K562 (cell line): ENCODE data around the gene NR0B2. TPM values are rescaled to one million over a fixed set of nuclear protein-coding genes. Genes with fewer than 3 reads are reported as not detected.

Source experiments
- EP300 ChIP-seq: IDR thresholded peaks from 2 replicates; pipeline ENCODE4 v1.6.1; 2012; ENCODE audit warnings: low read length, improper control_type of control experiment
- FOXK2 ChIP-seq, 2 experiments: fragments of 450-650 bp; IDR thresholded peaks in 1 of 2; conservative IDR thresholded peaks in 1 of 2; 2 replicates each; pipeline ENCODE4 v1.6.1; 2016; ENCODE audit warnings: low read depth in 2 of 2, mild to moderate bottlenecking in 1 of 2
- GABPB2 ChIP-seq: fragments of 250-450 bp; sonication (Bioruptor Pico); conservative IDR thresholded peaks from 2 replicates; pipeline ENCODE4 v1.5.1; 2021; ENCODE audit warnings: mild to moderate bottlenecking
- HDAC1 ChIP-seq, 2 experiments: fragments of 450-650 bp; IDR thresholded peaks; 2 replicates each; pipeline ENCODE4 v1.6.1; 2016 to 2017; ENCODE audit warnings: inconsistent platforms in 1 of 2, mild to moderate bottlenecking in 1 of 2, moderate library complexity in 1 of 2
- ILF3 ChIP-seq: fragments of 450-650 bp; IDR thresholded peaks from 2 replicates; pipeline ENCODE4 v1.6.1; 2018; ENCODE audit warnings: antibody characterized with exemption, mild to moderate bottlenecking, moderate library complexity, borderline replicate concordance
- MTA3 ChIP-seq: fragments of 450-650 bp; formaldehyde crosslinking; IDR thresholded peaks from 2 replicates; pipeline ENCODE4 v1.6.1; 2017; ENCODE audit warnings: mild to moderate bottlenecking, borderline replicate concordance
- MYNN ChIP-seq, 2 experiments: sonication (generic); formaldehyde crosslinking in 1 of 2; IDR thresholded peaks; 2 replicates each; pipeline versions ENCODE4 v1.5.0 to v1.6.1; 2016 to 2020; ENCODE audit warnings: antibody characterized with exemption in 1 of 2, missing genetic modification reagents in 1 of 2
- NCOA1 ChIP-seq: fragments of 450-650 bp; IDR thresholded peaks from 2 replicates; pipeline ENCODE4 v1.6.1; 2016; ENCODE audit warnings: low read depth
- NCOA4 ChIP-seq: fragments of 450-650 bp; IDR thresholded peaks from 2 replicates; pipeline ENCODE4 v1.6.1; 2018; ENCODE audit warnings: mild to moderate bottlenecking; ENCODE audit not compliant: partially characterized antibody
- NFATC3 ChIP-seq: fragments of 450-650 bp; IDR thresholded peaks from 2 replicates; pipeline ENCODE4 v1.6.1; 2017; ENCODE audit warnings: mild to moderate bottlenecking
- NR3C1 ChIP-seq: sonication (generic); formaldehyde crosslinking; IDR thresholded peaks from 2 replicates; pipeline ENCODE4 v1.8.1; 2022; ENCODE audit warnings: missing genetic modification reagents
- POLR2AphosphoS5 ChIP-seq: IDR thresholded peaks from 2 replicates; pipeline ENCODE4 v1.6.1; 2011; ENCODE audit warnings: mild to moderate bottlenecking, low read depth, low read length, moderate library complexity; ENCODE audit not compliant: control insufficient read depth, insufficient read depth
- RCOR1 ChIP-seq, 2 experiments: IDR thresholded peaks; 2 replicates each; pipeline ENCODE4 v1.6.1; 2012; ENCODE audit warnings: low read depth in 2 of 2, low read length in 2 of 2, borderline replicate concordance in 1 of 2, improper control_type of control experiment in 1 of 2
- STAT5B ChIP-seq: fragments of 250-450 bp; sonication (Bioruptor Pico); IDR thresholded peaks from 2 replicates; pipeline ENCODE4 v1.8.0; 2021; ENCODE audit warnings: mild to moderate bottlenecking, inconsistent platforms
- ZFPM2 ChIP-seq: fragments of 250-450 bp; sonication (Bioruptor Pico); IDR thresholded peaks from 2 replicates; pipeline ENCODE4 v1.5.1; 2022; ENCODE audit warnings: mild to moderate bottlenecking
- ZNF121 ChIP-seq: sonication (generic); formaldehyde crosslinking; conservative IDR thresholded peaks from 2 replicates; pipeline ENCODE4 v1.8.0; 2022; ENCODE audit warnings: missing genetic modification reagents
- ZNF253 ChIP-seq: fragments of 250-450 bp; sonication (Bioruptor Pico); conservative IDR thresholded peaks from 2 replicates; pipeline ENCODE4 v1.6.1; 2021; ENCODE audit warnings: mild to moderate bottlenecking
- ZNF583 ChIP-seq: fragments of 250-450 bp; sonication (Bioruptor Pico); IDR thresholded peaks from 2 replicates; pipeline ENCODE4 v1.4.0; 2020
- ZSCAN29 ChIP-seq: fragments of 450-650 bp; IDR thresholded peaks from 2 replicates; pipeline ENCODE4 v1.6.1; 2017
- polyA plus RNA-seq, 8 experiments: library from polyadenylated mRNA; depleted of rRNA in 4 of 8; stranded (reverse) in 5 of 8; unstranded in 3 of 8; fragments of >200 nt; fragmentation: Nextera tagmentation in 2 of 8; fragmentation: Illumina TruSeq in 1 of 8; extraction: Ambion mirVana in 2 of 8; extraction: Trizol in 1 of 8; gene quantifications; 2 replicates each; pipeline versions ENCODE4 v1.2.1 to v1.2.3, GENCODE V29; 2011 to 2014; ENCODE audit warnings: inconsistent platforms in 1 of 8, missing spikeins in 1 of 8
- total RNA-seq, 7 experiments: library from RNA; depleted of rRNA in 6 of 7; stranded (reverse); fragments of >200 nt in 6 of 7; fragmentation: Illumina TruSeq in 2 of 7; extraction: Trizol in 2 of 7; gene quantifications; 2 replicates each; pipeline versions ENCODE4 v1.2.1 to v1.2.3, GENCODE V29; 2011 to 2021; ENCODE audit warnings: low replicate concordance in 1 of 7
- TF ChIP-seq, protein P1 (sequence below), 2 experiments: IDR thresholded peaks; 2 replicates each; pipeline ENCODE4 v1.6.1; 2012; ENCODE audit warnings: improper control_type of control experiment in 2 of 2, low read depth in 2 of 2, low read length in 2 of 2, borderline replicate concordance in 1 of 2
- TF ChIP-seq, protein P2 (sequence below): IDR thresholded peaks from 3 replicates; pipeline ENCODE4 v1.6.1; 2011; ENCODE audit warnings: borderline replicate concordance, mild to moderate bottlenecking, moderate library complexity; ENCODE audit not compliant: insufficient read length; ENCODE audit errors: extremely low read depth
- TF ChIP-seq, protein P3 (sequence below): fragments of 450-650 bp; formaldehyde crosslinking; IDR thresholded peaks from 2 replicates; pipeline ENCODE4 v1.4.0; 2020; ENCODE audit warnings: mild to moderate bottlenecking, moderate library complexity

Gene NR0B2
- total and polyA plus RNA-seq, 9 of the 15 experiments (the other 6 are each of a cell fraction or from before 2014, with no cell fraction given): not detected

DNA sequence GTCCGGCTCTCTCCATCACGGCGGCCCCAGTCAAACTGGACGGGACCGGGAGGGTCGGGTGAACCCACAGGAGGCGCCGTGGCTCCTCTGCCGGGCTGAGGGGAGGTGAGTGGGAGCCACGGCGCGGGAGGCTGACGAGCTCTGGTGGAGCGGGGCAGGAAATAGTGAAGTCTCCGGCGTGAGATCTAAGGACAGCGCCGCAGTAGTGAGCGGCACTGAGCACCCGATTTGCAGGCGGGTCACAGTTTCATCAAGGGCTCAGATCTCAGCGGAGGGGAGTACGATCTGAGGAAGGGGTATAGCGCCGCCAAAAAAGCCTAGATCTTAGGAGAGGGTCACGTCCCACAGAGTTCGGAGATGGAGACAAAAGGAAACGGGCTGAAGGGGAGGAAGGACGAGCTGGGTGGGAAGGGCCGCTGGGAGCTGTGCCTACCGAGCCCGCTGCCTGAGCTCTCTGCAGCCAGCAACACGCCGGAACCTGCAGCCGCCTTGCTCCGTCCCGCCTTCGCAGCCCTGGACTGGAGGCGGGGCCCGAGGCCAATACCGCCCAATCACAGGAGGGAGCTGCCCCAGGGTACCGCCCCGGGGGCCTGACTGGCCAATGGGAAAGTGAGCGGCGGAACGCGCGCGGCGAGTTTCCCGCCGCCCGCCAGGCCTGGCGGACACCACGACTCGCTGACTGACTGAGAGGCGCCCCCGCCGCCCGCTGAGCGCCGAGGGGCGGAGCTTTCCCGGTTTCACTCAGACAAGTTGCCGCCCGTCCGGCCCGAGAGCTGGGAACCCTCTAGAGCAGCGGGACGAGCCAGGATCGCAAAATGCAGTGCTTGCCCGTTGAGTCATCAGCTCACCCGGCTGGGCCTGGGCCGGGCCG lies 48.9 kb downstream of the NR0B2 start (continued):
- TF ChIP-seq NCOA4 (no peak), HDAC1 (IDR thresholded peaks at IDR 0.05) (peak in 1 of 2 experiments; percentile 83; a peak in 2 of 4 replicates), POLR2AphosphoS5 (peak; percentile 79), NCOA1 (0 out of 2 replicates have a peak, but pooled peaks have one; percentile 50), ZNF121 (no peak), GABPB2 (CRISPR knock-in tag) (no peak), STAT5B (CRISPR knock-in tag) (no peak), ILF3 (no peak), ZFPM2 (CRISPR knock-in tag) (no peak), MYNN (IDR thresholded peaks at IDR 0.05) (peak; percentile 44; the same call in 1 of the 2 replicates), MYNN (CRISPR knock-in tag; IDR thresholded peaks at IDR 0.05) (no peak), NR3C1 (CRISPR knock-in tag) (0 out of 2 replicates have a peak, but pooled peaks have one; percentile 82), EP300 (no peak), ZSCAN29 (no peak), ZNF253 (CRISPR knock-in tag) (no peak), FOXK2 (conservative IDR thresholded peaks at IDR 0.05 in 1 of 2, IDR thresholded peaks at IDR 0.05 in 1 of 2; ENCODE audit: low read depth in 2 of 2) (peak in 1 of 2 experiments; percentile 67; a peak in 2 of 4 replicates), RCOR1 (IDR thresholded peaks at IDR 0.05; ENCODE audit: borderline replicate concordance in 1 of 2, low read depth in 2 of 2, low read length in 2 of 2) (no peak; a peak in 1 of 4 replicates), NFATC3 (no peak), MTA3 (peak; percentile 89; the same call in 1 of the 2 replicates), ZNF583 (no peak)
- TF ChIP-seq, protein P1, sequence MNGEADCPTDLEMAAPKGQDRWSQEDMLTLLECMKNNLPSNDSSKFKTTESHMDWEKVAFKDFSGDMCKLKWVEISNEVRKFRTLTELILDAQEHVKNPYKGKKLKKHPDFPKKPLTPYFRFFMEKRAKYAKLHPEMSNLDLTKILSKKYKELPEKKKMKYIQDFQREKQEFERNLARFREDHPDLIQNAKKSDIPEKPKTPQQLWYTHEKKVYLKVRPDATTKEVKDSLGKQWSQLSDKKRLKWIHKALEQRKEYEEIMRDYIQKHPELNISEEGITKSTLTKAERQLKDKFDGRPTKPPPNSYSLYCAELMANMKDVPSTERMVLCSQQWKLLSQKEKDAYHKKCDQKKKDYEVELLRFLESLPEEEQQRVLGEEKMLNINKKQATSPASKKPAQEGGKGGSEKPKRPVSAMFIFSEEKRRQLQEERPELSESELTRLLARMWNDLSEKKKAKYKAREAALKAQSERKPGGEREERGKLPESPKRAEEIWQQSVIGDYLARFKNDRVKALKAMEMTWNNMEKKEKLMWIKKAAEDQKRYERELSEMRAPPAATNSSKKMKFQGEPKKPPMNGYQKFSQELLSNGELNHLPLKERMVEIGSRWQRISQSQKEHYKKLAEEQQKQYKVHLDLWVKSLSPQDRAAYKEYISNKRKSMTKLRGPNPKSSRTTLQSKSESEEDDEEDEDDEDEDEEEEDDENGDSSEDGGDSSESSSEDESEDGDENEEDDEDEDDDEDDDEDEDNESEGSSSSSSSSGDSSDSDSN (IDR thresholded peaks at IDR 0.05; ENCODE audit: borderline replicate concordance in 1 of 2, low read depth in 2 of 2, low read length in 2 of 2): peak; percentile 44 to 85; a peak in 3 of 4 replicates
- TF ChIP-seq, protein P2, sequence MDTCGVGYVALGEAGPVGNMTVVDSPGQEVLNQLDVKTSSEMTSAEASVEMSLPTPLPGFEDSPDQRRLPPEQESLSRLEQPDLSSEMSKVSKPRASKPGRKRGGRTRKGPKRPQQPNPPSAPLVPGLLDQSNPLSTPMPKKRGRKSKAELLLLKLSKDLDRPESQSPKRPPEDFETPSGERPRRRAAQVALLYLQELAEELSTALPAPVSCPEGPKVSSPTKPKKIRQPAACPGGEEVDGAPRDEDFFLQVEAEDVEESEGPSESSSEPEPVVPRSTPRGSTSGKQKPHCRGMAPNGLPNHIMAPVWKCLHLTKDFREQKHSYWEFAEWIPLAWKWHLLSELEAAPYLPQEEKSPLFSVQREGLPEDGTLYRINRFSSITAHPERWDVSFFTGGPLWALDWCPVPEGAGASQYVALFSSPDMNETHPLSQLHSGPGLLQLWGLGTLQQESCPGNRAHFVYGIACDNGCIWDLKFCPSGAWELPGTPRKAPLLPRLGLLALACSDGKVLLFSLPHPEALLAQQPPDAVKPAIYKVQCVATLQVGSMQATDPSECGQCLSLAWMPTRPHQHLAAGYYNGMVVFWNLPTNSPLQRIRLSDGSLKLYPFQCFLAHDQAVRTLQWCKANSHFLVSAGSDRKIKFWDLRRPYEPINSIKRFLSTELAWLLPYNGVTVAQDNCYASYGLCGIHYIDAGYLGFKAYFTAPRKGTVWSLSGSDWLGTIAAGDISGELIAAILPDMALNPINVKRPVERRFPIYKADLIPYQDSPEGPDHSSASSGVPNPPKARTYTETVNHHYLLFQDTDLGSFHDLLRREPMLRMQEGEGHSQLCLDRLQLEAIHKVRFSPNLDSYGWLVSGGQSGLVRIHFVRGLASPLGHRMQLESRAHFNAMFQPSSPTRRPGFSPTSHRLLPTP: no peak
- TF ChIP-seq, protein P3, sequence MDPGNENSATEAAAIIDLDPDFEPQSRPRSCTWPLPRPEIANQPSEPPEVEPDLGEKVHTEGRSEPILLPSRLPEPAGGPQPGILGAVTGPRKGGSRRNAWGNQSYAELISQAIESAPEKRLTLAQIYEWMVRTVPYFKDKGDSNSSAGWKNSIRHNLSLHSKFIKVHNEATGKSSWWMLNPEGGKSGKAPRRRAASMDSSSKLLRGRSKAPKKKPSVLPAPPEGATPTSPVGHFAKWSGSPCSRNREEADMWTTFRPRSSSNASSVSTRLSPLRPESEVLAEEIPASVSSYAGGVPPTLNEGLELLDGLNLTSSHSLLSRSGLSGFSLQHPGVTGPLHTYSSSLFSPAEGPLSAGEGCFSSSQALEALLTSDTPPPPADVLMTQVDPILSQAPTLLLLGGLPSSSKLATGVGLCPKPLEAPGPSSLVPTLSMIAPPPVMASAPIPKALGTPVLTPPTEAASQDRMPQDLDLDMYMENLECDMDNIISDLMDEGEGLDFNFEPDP (CRISPR knock-in tag): no peak
